Measurements from ENCODE around the gene SRP9.
"Not testable (repeated sequence)": the region's sequence is repeated elsewhere in the genome, so short reads cannot be mapped to it uniquely, and the experiment has no call there.

DNA sequence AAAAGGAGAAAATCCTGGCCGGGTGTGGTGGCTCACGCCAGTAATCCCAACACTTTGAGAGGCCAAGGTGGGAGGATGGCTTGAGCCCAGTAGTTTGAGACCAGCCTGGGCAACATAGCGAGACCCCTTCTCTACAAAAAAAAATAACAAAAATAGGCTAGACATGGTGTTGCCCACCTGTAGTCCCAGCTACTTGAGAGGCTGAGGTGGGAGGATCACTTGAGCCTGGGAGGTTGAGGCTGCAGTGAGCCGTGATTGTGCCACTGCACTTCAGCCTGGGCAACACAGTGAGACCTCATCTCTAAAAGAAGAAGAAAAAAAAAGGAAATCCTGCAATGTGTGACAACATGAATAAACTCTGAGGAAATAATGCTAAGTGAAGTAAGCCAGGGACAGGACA, 58.7 kb downstream of the SRP9 start:
- not testable (repeated sequence) for TF ChIP-seq CBX5 (IDR thresholded peaks at IDR 0.05; ENCODE audit: low read depth); YY1 (IDR thresholded peaks at IDR 0.05; ENCODE audit: low read depth, low read length)
- TF ChIP-seq, protein P1, sequence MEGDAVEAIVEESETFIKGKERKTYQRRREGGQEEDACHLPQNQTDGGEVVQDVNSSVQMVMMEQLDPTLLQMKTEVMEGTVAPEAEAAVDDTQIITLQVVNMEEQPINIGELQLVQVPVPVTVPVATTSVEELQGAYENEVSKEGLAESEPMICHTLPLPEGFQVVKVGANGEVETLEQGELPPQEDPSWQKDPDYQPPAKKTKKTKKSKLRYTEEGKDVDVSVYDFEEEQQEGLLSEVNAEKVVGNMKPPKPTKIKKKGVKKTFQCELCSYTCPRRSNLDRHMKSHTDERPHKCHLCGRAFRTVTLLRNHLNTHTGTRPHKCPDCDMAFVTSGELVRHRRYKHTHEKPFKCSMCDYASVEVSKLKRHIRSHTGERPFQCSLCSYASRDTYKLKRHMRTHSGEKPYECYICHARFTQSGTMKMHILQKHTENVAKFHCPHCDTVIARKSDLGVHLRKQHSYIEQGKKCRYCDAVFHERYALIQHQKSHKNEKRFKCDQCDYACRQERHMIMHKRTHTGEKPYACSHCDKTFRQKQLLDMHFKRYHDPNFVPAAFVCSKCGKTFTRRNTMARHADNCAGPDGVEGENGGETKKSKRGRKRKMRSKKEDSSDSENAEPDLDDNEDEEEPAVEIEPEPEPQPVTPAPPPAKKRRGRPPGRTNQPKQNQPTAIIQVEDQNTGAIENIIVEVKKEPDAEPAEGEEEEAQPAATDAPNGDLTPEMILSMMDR (IDR thresholded peaks at IDR 0.05 in 2 of 3, conservative IDR thresholded peaks at IDR 0.05 in 1 of 3; ENCODE audit: control insufficient read depth in 2 of 3, extremely low read depth in 1 of 3, insufficient read depth in 1 of 3, low read depth in 3 of 3, low read length in 3 of 3) = not testable (repeated sequence)
